Ishikawa (cell line): ENCODE results near the gene DUSP16.

Experiments used
- EGR1 ChIP-seq: IDR thresholded peaks from 2 replicates; pipeline ENCODE4 v1.6.1; 2012
- TAF1 ChIP-seq: IDR thresholded peaks from 2 replicates; pipeline ENCODE4 v1.6.1; 2012; ENCODE audit warnings: low read depth, mild to moderate bottlenecking
- TF ChIP-seq, protein P1 (sequence below): IDR thresholded peaks from 2 replicates; pipeline ENCODE4 v1.6.1; 2012

DNA sequence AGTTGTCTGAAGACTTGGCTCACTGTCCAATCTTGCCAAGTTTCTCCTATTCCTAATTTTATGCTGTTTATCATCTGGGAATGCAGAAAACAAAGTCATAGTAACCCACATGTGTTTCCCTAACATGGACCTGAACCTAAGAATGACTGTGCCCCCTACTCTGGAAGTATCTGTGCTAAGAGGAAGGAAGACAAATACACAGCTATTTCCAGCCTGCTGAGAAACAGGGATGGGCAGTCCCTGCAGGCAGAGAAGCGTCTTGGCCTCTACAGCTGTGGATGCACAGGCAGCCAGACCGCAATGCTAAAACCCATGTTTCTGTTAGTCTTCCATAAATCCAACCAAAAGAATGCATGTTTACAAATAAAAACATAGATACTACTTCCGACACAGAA lies 56.2 kb downstream of the DUSP16 start:
- no peak for TF ChIP-seq TAF1
- no peak for TF ChIP-seq EGR1
- TF ChIP-seq, protein P1, sequence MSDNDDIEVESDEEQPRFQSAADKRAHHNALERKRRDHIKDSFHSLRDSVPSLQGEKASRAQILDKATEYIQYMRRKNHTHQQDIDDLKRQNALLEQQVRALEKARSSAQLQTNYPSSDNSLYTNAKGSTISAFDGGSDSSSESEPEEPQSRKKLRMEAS, result no peak
